ENCODE results near the gene RPL14.

DNA sequence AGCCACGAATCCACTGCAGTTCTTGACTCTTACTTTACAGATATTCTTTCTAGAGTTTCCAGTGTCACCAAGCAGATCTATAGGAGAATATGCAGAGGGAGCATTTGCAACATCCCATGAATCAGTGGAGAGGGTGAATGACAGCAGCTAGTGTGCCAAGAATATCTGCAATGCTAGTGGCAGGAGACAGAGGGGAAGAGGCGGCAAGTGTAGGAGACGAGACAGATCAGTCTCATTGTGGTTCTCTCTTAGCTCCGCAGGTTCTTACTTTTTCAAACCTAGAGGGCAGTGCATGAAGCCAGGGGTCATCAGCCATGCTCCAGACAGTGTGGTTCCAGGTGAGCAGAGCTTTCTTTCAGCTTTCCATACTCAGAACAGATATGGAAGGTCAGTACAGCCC, 20.5 kb downstream of the RPL14 start:
- TF ChIP-seq, protein P1, sequence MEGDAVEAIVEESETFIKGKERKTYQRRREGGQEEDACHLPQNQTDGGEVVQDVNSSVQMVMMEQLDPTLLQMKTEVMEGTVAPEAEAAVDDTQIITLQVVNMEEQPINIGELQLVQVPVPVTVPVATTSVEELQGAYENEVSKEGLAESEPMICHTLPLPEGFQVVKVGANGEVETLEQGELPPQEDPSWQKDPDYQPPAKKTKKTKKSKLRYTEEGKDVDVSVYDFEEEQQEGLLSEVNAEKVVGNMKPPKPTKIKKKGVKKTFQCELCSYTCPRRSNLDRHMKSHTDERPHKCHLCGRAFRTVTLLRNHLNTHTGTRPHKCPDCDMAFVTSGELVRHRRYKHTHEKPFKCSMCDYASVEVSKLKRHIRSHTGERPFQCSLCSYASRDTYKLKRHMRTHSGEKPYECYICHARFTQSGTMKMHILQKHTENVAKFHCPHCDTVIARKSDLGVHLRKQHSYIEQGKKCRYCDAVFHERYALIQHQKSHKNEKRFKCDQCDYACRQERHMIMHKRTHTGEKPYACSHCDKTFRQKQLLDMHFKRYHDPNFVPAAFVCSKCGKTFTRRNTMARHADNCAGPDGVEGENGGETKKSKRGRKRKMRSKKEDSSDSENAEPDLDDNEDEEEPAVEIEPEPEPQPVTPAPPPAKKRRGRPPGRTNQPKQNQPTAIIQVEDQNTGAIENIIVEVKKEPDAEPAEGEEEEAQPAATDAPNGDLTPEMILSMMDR (IDR thresholded peaks at IDR 0.05), result no peak
- TF ChIP-seq POLR2A (IDR thresholded peaks at IDR 0.05), result no peak
